ENCODE measurements around the gene PCSK1N. TPM values are rescaled to one million over a fixed set of nuclear protein-coding genes. Genes with fewer than 3 reads are reported as not detected.

The PCSK1N gene
- total and polyA plus RNA-seq, 4 donors: 61.4 to 566 (median 286) TPM

GRCh38 chrX:48848847-48849246, 13.4 kb upstream of the PCSK1N start:
- Histone ChIP-seq H3K36me3 (ENCODE audit: control insufficient read depth, insufficient read depth, low read length) (no peaks in the 10 kb centered on the region), H3K9me3 (ENCODE audit: control insufficient read depth, insufficient read depth, low read length) (no peaks in the 10 kb centered on the region), H3K4me3 (ENCODE audit: low read depth, low read length) (no peak overlapping the region), H3K4me1 (ENCODE audit: control insufficient read depth, insufficient read depth, low read length) (no peaks in the 10 kb centered on the region), H3K27me3 (ENCODE audit: control insufficient read depth, insufficient read depth, low read length) (no peaks in the 10 kb centered on the region), H3K27ac (ENCODE audit: low read depth, low read length) (no peak overlapping the region)
- no CpG with 5 or more reads among the region's 1 CpG for WGBS (ENCODE audit: insufficient coverage)
- DNase-seq (ENCODE audit: low read depth in 4 of 6, low spot score in 6 of 6): no peak

DNA sequence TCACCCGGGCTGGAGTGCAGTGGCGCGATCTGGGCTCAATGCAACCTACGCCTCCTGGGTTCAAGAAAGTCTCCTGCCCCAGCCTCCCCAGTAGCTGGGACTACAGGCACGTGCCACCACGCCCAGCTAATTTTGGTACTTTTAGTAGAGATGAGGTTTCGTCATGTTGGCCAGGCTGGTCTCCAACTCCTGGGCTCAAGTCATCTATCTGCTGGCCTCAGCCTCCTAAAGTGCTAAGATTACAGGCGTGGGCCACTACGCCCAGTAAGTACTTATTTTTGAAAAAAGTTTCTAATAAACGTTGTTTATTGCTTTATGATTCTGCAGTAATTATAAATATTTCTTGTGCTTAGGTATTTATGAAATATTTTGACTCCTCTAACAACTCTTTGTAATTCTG, 4.3 kb upstream of the PCSK1N start:
- WGBS (ENCODE audit: insufficient coverage): 79% methylated on average over 6 of the region's 10 CpGs
- Histone ChIP-seq H3K36me3 (ENCODE audit: control insufficient read depth, insufficient read depth, low read length) (no peaks in the 10 kb centered on the region), H3K27ac (ENCODE audit: low read depth, low read length) (no peak overlapping the region), H3K4me1 (ENCODE audit: control insufficient read depth, insufficient read depth, low read length) (peaks cover 4% of the 10 kb centered on the region), H3K4me3 (ENCODE audit: low read depth, low read length) (no peak overlapping the region), H3K27me3 (ENCODE audit: control insufficient read depth, insufficient read depth, low read length) (no peaks in the 10 kb centered on the region), H3K9me3 (ENCODE audit: control insufficient read depth, insufficient read depth, low read length) (no peaks in the 10 kb centered on the region)
- no peak for DNase-seq (ENCODE audit: low read depth in 4 of 6, low spot score in 6 of 6)

GRCh38 chrX:48834383-48834709, 1.1 kb downstream of the PCSK1N start:
- peak in 1 of 6 donors; percentile 75 for DNase-seq (ENCODE audit: low read depth in 4 of 6, low spot score in 6 of 6)
- 28% methylated on average over 5 of the region's 7 CpGs for WGBS (ENCODE audit: insufficient coverage)
- Histone ChIP-seq H3K4me3 (ENCODE audit: low read depth, low read length) (peak overlapping the region; percentile 34), H3K27me3 (ENCODE audit: control insufficient read depth, insufficient read depth, low read length) (peaks cover 5% of the 10 kb centered on the region), H3K27ac (ENCODE audit: low read depth, low read length) (no peak overlapping the region), H3K36me3 (ENCODE audit: control insufficient read depth, insufficient read depth, low read length) (peaks cover 16% of the 10 kb centered on the region), H3K4me1 (ENCODE audit: control insufficient read depth, insufficient read depth, low read length) (peaks cover 7% of the 10 kb centered on the region), H3K9me3 (ENCODE audit: control insufficient read depth, insufficient read depth, low read length) (no peaks in the 10 kb centered on the region)

DNA sequence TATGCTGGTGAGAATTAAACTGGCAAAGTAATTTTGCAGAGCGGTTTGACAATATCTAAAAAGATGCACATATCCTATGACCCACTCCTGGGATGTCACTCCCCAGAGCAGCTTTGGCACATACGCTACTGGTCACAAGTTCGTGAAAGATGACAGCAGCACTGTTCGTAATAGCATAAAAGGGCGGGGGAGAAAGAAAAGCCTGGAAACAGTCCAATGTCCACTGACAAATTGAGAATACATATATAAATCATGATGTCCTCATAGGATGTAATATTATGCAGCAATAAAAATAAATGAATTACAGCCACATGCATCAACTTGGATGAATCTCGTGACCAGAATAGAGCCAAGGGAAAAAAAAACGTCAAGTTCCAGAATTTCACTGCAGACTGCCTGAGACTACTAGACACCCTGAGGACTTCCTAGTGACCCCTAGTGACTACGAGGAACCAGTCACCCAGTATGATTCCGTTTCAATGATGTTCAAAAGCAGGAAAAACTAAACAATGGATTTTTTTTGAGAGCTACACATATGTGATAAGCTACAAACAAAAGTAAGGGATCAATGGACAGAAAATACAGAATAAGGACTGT, 1.8 kb downstream of the PCSK1N start:
- peak in 2 of 6 donors; percentile 27 to 65 for DNase-seq (ENCODE audit: low read depth in 4 of 6, low spot score in 6 of 6)
- no peak overlapping the region for H3K27ac ChIP-seq (ENCODE audit: low read depth, low read length)
- WGBS (ENCODE audit: insufficient coverage): 18% methylated on average over 2 of the region's 9 CpGs

GRCh38 chrX:48831909-48832291, 3.5 kb downstream of the PCSK1N start:
- peaks cover 5% of the 10 kb centered on the region for H3K27me3 ChIP-seq (ENCODE audit: control insufficient read depth, insufficient read depth, low read length)
- H3K4me1 ChIP-seq (ENCODE audit: control insufficient read depth, insufficient read depth, low read length): peaks cover 7% of the 10 kb centered on the region
- DNase-seq (ENCODE audit: low read depth in 4 of 6, low spot score in 6 of 6): no peak
- H3K27ac ChIP-seq (ENCODE audit: low read depth, low read length): no peak overlapping the region
- peaks cover 24% of the 10 kb centered on the region for H3K36me3 ChIP-seq (ENCODE audit: control insufficient read depth, insufficient read depth, low read length)
- no peaks in the 10 kb centered on the region for H3K9me3 ChIP-seq (ENCODE audit: control insufficient read depth, insufficient read depth, low read length)
- H3K4me3 ChIP-seq (ENCODE audit: low read depth, low read length): no peak overlapping the region
- 23% methylated on average over 57 of the region's 57 CpGs for WGBS (ENCODE audit: insufficient coverage)

More for the DNA sequence above, 1.8 kb downstream of the PCSK1N start:
- Histone ChIP-seq H3K9me3 (ENCODE audit: control insufficient read depth, insufficient read depth, low read length) (no peaks in the 10 kb centered on the region), H3K4me3 (ENCODE audit: low read depth, low read length) (peak overlapping the region; percentile 34), H3K4me1 (ENCODE audit: control insufficient read depth, insufficient read depth, low read length) (peaks cover 7% of the 10 kb centered on the region), H3K27me3 (ENCODE audit: control insufficient read depth, insufficient read depth, low read length) (peaks cover 5% of the 10 kb centered on the region), H3K36me3 (ENCODE audit: control insufficient read depth, insufficient read depth, low read length) (peaks cover 21% of the 10 kb centered on the region)

GRCh38 chrX:48831136-48831908, 4.1 kb downstream of the PCSK1N start:
- H3K4me3 ChIP-seq (ENCODE audit: low read depth, low read length): no peak overlapping the region
- H3K9me3 ChIP-seq (ENCODE audit: control insufficient read depth, insufficient read depth, low read length): no peaks in the 10 kb centered on the region
- 40% methylated on average over 58 of the region's 58 CpGs for WGBS (ENCODE audit: insufficient coverage)
- no peak overlapping the region for H3K27ac ChIP-seq (ENCODE audit: low read depth, low read length)
- H3K4me1 ChIP-seq (ENCODE audit: control insufficient read depth, insufficient read depth, low read length): peaks cover 7% of the 10 kb centered on the region
- H3K36me3 ChIP-seq (ENCODE audit: control insufficient read depth, insufficient read depth, low read length): peaks cover 28% of the 10 kb centered on the region
- no peak for DNase-seq (ENCODE audit: low read depth in 4 of 6, low spot score in 6 of 6)
- peaks cover 5% of the 10 kb centered on the region for H3K27me3 ChIP-seq (ENCODE audit: control insufficient read depth, insufficient read depth, low read length)

GRCh38 chrX:48829016-48829735, 6.2 kb downstream of the PCSK1N start:
- Histone ChIP-seq H3K36me3 (ENCODE audit: control insufficient read depth, insufficient read depth, low read length) (peaks cover 39% of the 10 kb centered on the region), H3K4me1 (ENCODE audit: control insufficient read depth, insufficient read depth, low read length) (peaks cover 3% of the 10 kb centered on the region), H3K27me3 (ENCODE audit: control insufficient read depth, insufficient read depth, low read length) (peaks cover 3% of the 10 kb centered on the region), H3K9me3 (ENCODE audit: control insufficient read depth, insufficient read depth, low read length) (peaks cover 2% of the 10 kb centered on the region), H3K27ac (ENCODE audit: low read depth, low read length) (no peak overlapping the region), H3K4me3 (ENCODE audit: low read depth, low read length) (no peak overlapping the region)
- DNase-seq (ENCODE audit: low read depth in 4 of 6, low spot score in 6 of 6): no peak
- 76% methylated on average over 24 of the region's 24 CpGs for WGBS (ENCODE audit: insufficient coverage)

- WGBS (ENCODE audit: insufficient coverage): no CpG with 5 or more reads among the region's 4 CpGs
- DNase-seq (ENCODE audit: low read depth in 4 of 6, low spot score in 6 of 6): no peak
- Histone ChIP-seq H3K36me3 (ENCODE audit: control insufficient read depth, insufficient read depth, low read length) (peaks cover 52% of the 10 kb centered on the region), H3K4me3 (ENCODE audit: low read depth, low read length) (no peak overlapping the region), H3K9me3 (ENCODE audit: control insufficient read depth, insufficient read depth, low read length) (peaks cover 2% of the 10 kb centered on the region), H3K4me1 (ENCODE audit: control insufficient read depth, insufficient read depth, low read length) (peaks cover 3% of the 10 kb centered on the region), H3K27me3 (ENCODE audit: control insufficient read depth, insufficient read depth, low read length) (peaks cover 3% of the 10 kb centered on the region), H3K27ac (ENCODE audit: low read depth, low read length) (no peak overlapping the region)
These were observed 7.8 kb downstream of the PCSK1N start for GRCh38 chrX:48827654-48827968.

- peaks cover 3% of the 10 kb centered on the region for H3K4me1 ChIP-seq (ENCODE audit: control insufficient read depth, insufficient read depth, low read length)
- H3K27ac ChIP-seq (ENCODE audit: low read depth, low read length): no peak overlapping the region
- peaks cover 56% of the 10 kb centered on the region for H3K36me3 ChIP-seq (ENCODE audit: control insufficient read depth, insufficient read depth, low read length)
- H3K9me3 ChIP-seq (ENCODE audit: control insufficient read depth, insufficient read depth, low read length): peaks cover 2% of the 10 kb centered on the region
- WGBS (ENCODE audit: insufficient coverage): 44% methylated on average over 71 of the region's 73 CpGs
- no peak overlapping the region for H3K4me3 ChIP-seq (ENCODE audit: low read depth, low read length)
- no peak for DNase-seq (ENCODE audit: low read depth in 4 of 6, low spot score in 6 of 6)
- peaks cover 3% of the 10 kb centered on the region for H3K27me3 ChIP-seq (ENCODE audit: control insufficient read depth, insufficient read depth, low read length)
These were observed 8.3 kb downstream of the PCSK1N start for GRCh38 chrX:48826876-48827653.

Data from spinal cord (tissue), 10 donors.